K562 (cell line): ENCODE measurements around the gene KCTD13. TPM values are rescaled to one million over a fixed set of nuclear protein-coding genes. Genes with fewer than 3 reads are reported as not detected.

Experiments used
- CBX2 ChIP-seq: fragments of 200-600 bp; sonication (generic); IDR thresholded peaks from one replicate; pipeline ENCODE4 v1.6.1; 2012; ENCODE audit warnings: mild to moderate bottlenecking, low read length, inconsistent platforms; ENCODE audit not compliant: insufficient read depth, poor library complexity, severe bottlenecking
- EP300 ChIP-seq: IDR thresholded peaks from 2 replicates; pipeline ENCODE4 v1.6.1; 2012; ENCODE audit warnings: low read length, improper control_type of control experiment
- ETV5 ChIP-seq: sonication (generic); formaldehyde crosslinking; IDR thresholded peaks from 2 replicates; pipeline ENCODE4 v1.4.0; 2020; ENCODE audit warnings: low read depth, mild to moderate bottlenecking, missing genetic modification reagents
- HDAC6 ChIP-seq: IDR thresholded peaks from 2 replicates; pipeline ENCODE4 v1.6.1; 2012; ENCODE audit warnings: low read depth, mild to moderate bottlenecking, control low read depth, inconsistent platforms, low read length, moderate library complexity
- LCOR ChIP-seq: sonication (generic); formaldehyde crosslinking; IDR thresholded peaks from 2 replicates; pipeline ENCODE4 v1.8.0; 2022; ENCODE audit warnings: mild to moderate bottlenecking, missing genetic modification reagents
- MEF2D ChIP-seq: conservative IDR thresholded peaks from 2 replicates; pipeline ENCODE4 v1.6.1; 2016; ENCODE audit warnings: low read depth, missing genetic modification characterization, missing compliant biosample characterization
- MTF1 ChIP-seq: fragments of 250-450 bp; sonication (Bioruptor Pico); IDR thresholded peaks from 2 replicates; pipeline ENCODE4 v1.9.0; 2021; ENCODE audit warnings: moderate library complexity, mild to moderate bottlenecking, inconsistent platforms, borderline replicate concordance
- NCOA1 ChIP-seq: fragments of 450-650 bp; IDR thresholded peaks from 2 replicates; pipeline ENCODE4 v1.6.1; 2016; ENCODE audit warnings: low read depth
- POLR2A ChIP-seq: fragments of 450-650 bp; conservative IDR thresholded peaks from 2 replicates; pipeline ENCODE4 v1.6.1; 2016
- RBM34 ChIP-seq: fragments of 200-400 bp; formaldehyde crosslinking; IDR thresholded peaks from 2 replicates; pipeline ENCODE4 v1.6.1; 2018; ENCODE audit warnings: low read length, borderline replicate concordance; ENCODE audit not compliant: insufficient read depth
- RNF2 ChIP-seq: sonication (generic); IDR thresholded peaks from 2 replicates; pipeline ENCODE4 v1.6.1; 2016
- SETDB1 ChIP-seq: IDR thresholded peaks from one replicate; pipeline ENCODE4 v1.6.1; 2012; ENCODE audit warnings: low read length, control low read depth, inconsistent platforms
- SRSF1 ChIP-seq: fragments of 200-400 bp; formaldehyde crosslinking; IDR thresholded peaks from 2 replicates; pipeline ENCODE4 v1.6.1; 2017; ENCODE audit warnings: mild to moderate bottlenecking, low read depth, low read length, moderate library complexity
- ZNF174 ChIP-seq: fragments of 250-450 bp; sonication (Bioruptor Pico); IDR thresholded peaks from 2 replicates; pipeline ENCODE4 v1.4.0; 2020; ENCODE audit warnings: mild to moderate bottlenecking
- ZNF561 ChIP-seq: fragments of 450-650 bp; formaldehyde crosslinking; conservative IDR thresholded peaks from 2 replicates; pipeline ENCODE4 v1.4.0; 2020; ENCODE audit warnings: mild to moderate bottlenecking, moderate library complexity
- polyA plus RNA-seq, 8 experiments: library from polyadenylated mRNA; depleted of rRNA in 4 of 8; stranded (reverse) in 5 of 8; unstranded in 3 of 8; fragments of >200 nt; fragmentation: Nextera tagmentation in 2 of 8; fragmentation: Illumina TruSeq in 1 of 8; extraction: Ambion mirVana in 2 of 8; extraction: Trizol in 1 of 8; gene quantifications; 2 replicates each; pipeline versions ENCODE4 v1.2.1 to v1.2.3, GENCODE V29; 2011 to 2014; ENCODE audit warnings: inconsistent platforms in 1 of 8, missing spikeins in 1 of 8
- total RNA-seq, 7 experiments: library from RNA; depleted of rRNA in 6 of 7; stranded (reverse); fragments of >200 nt in 6 of 7; fragmentation: Illumina TruSeq in 2 of 7; extraction: Trizol in 2 of 7; gene quantifications; 2 replicates each; pipeline versions ENCODE4 v1.2.1 to v1.2.3, GENCODE V29; 2011 to 2021; ENCODE audit warnings: low replicate concordance in 1 of 7
- TF ChIP-seq, protein P1 (sequence below): fragments of 250-450 bp; sonication (Bioruptor Pico); IDR thresholded peaks from 2 replicates; pipeline ENCODE4 v1.4.0; 2020; ENCODE audit warnings: mild to moderate bottlenecking, moderate library complexity
- TF ChIP-seq, protein P2 (sequence below): fragments of 450-650 bp; formaldehyde crosslinking; conservative IDR thresholded peaks from 2 replicates; pipeline ENCODE4 v1.4.0; 2022; ENCODE audit warnings: mild to moderate bottlenecking, missing genetic modification characterization
- TF ChIP-seq, protein P3 (sequence below): fragments of 450-650 bp; conservative IDR thresholded peaks from 2 replicates; pipeline ENCODE4 v1.6.1; 2016; ENCODE audit warnings: missing genetic modification characterization, low read depth, mild to moderate bottlenecking, missing compliant biosample characterization, moderate library complexity
- TF ChIP-seq, protein P4 (sequence below): fragments of 450-650 bp; IDR thresholded peaks from 2 replicates; pipeline ENCODE4 v1.6.1; 2016; ENCODE audit warnings: mild to moderate bottlenecking
- TF ChIP-seq, protein P5 (sequence below), 2 experiments: fragments of 450-650 bp in 1 of 2; sonication (generic) in 1 of 2; formaldehyde crosslinking; conservative IDR thresholded peaks; 2 replicates each; pipeline versions ENCODE4 v1.4.0 to v1.8.1; 2020 to 2022; ENCODE audit warnings: mild to moderate bottlenecking in 1 of 2, missing genetic modification reagents in 1 of 2

Gene KCTD13
- total and polyA plus RNA-seq, 9 of the 15 experiments (the other 6 are each of a cell fraction or from before 2014, with no cell fraction given): 1.0 to 20.6 (median 9.8) TPM

DNA sequence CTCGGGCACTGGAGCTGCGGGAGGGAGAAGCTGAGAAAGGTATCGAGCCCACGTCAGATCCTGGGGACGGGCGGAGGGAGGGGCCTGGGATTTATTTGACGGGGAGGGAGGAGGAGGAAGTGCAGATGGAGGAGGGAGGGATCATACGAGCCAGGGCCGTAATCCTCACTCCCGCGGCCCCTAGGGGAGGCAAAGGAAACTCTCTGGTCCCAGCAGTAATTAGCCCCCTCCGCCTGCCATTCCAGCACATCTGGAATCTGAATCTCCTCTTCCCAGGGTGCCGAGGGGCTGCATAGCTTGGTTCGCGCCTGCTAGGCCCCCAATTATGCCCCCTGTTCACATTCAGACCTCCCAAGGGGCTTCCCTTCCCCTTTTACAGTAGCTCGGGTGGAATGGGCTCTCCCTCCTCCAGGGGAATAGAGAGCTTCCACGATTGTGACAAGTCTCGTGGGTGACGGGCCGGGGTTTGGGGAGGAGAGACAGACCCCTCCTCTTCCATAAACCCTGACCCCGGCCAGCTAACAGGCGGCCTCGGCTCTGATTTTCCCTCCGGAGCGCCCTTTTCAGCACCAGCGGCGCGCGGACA is 26.4 kb downstream of the KCTD13 start, which contains the start of gene SEZ6L2 (continued):
- TF ChIP-seq, protein P1, sequence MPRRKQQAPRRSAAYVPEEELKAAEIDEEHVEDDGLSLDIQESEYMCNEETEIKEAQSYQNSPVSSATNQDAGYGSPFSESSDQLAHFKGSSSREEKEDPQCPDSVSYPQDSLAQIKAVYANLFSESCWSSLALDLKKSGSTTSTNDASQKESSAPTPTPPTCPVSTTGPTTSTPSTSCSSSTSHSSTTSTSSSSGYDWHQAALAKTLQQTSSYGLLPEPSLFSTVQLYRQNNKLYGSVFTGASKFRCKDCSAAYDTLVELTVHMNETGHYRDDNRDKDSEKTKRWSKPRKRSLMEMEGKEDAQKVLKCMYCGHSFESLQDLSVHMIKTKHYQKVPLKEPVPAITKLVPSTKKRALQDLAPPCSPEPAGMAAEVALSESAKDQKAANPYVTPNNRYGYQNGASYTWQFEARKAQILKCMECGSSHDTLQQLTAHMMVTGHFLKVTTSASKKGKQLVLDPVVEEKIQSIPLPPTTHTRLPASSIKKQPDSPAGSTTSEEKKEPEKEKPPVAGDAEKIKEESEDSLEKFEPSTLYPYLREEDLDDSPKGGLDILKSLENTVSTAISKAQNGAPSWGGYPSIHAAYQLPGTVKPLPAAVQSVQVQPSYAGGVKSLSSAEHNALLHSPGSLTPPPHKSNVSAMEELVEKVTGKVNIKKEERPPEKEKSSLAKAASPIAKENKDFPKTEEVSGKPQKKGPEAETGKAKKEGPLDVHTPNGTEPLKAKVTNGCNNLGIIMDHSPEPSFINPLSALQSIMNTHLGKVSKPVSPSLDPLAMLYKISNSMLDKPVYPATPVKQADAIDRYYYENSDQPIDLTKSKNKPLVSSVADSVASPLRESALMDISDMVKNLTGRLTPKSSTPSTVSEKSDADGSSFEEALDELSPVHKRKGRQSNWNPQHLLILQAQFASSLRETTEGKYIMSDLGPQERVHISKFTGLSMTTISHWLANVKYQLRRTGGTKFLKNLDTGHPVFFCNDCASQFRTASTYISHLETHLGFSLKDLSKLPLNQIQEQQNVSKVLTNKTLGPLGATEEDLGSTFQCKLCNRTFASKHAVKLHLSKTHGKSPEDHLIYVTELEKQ (CRISPR knock-in tag): no peak
- no peak for TF ChIP-seq CBX2
- TF ChIP-seq LCOR (CRISPR knock-in tag): no peak
- TF ChIP-seq MTF1 (CRISPR knock-in tag): no peak
- TF ChIP-seq ZNF561 (CRISPR knock-in tag): no peak
- no peak for TF ChIP-seq POLR2A
- TF ChIP-seq ETV5 (CRISPR knock-in tag): no peak
- TF ChIP-seq MEF2D (tag): no peak
- no peak for TF ChIP-seq SRSF1
- TF ChIP-seq SETDB1: no peak
- TF ChIP-seq NCOA1: peak; percentile 50; the same call in 1 of the 2 replicates
- TF ChIP-seq RBM34: no peak
- TF ChIP-seq, protein P2, sequence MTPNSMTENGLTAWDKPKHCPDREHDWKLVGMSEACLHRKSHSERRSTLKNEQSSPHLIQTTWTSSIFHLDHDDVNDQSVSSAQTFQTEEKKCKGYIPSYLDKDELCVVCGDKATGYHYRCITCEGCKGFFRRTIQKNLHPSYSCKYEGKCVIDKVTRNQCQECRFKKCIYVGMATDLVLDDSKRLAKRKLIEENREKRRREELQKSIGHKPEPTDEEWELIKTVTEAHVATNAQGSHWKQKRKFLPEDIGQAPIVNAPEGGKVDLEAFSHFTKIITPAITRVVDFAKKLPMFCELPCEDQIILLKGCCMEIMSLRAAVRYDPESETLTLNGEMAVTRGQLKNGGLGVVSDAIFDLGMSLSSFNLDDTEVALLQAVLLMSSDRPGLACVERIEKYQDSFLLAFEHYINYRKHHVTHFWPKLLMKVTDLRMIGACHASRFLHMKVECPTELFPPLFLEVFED (CRISPR knock-in tag): no peak
- TF ChIP-seq, protein P3, sequence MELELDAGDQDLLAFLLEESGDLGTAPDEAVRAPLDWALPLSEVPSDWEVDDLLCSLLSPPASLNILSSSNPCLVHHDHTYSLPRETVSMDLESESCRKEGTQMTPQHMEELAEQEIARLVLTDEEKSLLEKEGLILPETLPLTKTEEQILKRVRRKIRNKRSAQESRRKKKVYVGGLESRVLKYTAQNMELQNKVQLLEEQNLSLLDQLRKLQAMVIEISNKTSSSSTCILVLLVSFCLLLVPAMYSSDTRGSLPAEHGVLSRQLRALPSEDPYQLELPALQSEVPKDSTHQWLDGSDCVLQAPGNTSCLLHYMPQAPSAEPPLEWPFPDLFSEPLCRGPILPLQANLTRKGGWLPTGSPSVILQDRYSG (tag): 0 out of 2 replicates have a peak, but pooled peaks have one; percentile 26
- TF ChIP-seq ZNF174 (CRISPR knock-in tag): no peak
- TF ChIP-seq, protein P4, sequence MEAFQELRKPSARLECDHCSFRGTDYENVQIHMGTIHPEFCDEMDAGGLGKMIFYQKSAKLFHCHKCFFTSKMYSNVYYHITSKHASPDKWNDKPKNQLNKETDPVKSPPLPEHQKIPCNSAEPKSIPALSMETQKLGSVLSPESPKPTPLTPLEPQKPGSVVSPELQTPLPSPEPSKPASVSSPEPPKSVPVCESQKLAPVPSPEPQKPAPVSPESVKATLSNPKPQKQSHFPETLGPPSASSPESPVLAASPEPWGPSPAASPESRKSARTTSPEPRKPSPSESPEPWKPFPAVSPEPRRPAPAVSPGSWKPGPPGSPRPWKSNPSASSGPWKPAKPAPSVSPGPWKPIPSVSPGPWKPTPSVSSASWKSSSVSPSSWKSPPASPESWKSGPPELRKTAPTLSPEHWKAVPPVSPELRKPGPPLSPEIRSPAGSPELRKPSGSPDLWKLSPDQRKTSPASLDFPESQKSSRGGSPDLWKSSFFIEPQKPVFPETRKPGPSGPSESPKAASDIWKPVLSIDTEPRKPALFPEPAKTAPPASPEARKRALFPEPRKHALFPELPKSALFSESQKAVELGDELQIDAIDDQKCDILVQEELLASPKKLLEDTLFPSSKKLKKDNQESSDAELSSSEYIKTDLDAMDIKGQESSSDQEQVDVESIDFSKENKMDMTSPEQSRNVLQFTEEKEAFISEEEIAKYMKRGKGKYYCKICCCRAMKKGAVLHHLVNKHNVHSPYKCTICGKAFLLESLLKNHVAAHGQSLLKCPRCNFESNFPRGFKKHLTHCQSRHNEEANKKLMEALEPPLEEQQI: no peak
- TF ChIP-seq RNF2: no peak
- TF ChIP-seq, protein P5, sequence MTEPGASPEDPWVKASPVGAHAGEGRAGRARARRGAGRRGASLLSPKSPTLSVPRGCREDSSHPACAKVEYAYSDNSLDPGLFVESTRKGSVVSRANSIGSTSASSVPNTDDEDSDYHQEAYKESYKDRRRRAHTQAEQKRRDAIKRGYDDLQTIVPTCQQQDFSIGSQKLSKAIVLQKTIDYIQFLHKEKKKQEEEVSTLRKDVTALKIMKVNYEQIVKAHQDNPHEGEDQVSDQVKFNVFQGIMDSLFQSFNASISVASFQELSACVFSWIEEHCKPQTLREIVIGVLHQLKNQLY (CRISPR knock-in tag; conservative IDR thresholded peaks at IDR 0.05): no peak
- no peak for TF ChIP-seq EP300
- TF ChIP-seq HDAC6: no peak
